H9 (cell line): ENCODE results near the gene NUDT16L1. TPM values are rescaled to one million over a fixed set of nuclear protein-coding genes. Genes with fewer than 3 reads are reported as not detected.
A peak's percentile ranks its signal among the peaks of the same experiment; 100 is the strongest.

Experiments used
- DNase-seq: peaks from one replicate; pipeline ENCODE4 v3.0.0-alpha.2; 2017
- H2AFZ ChIP-seq: one replicate; pipeline ENCODE4 v1.6.1; 2013; ENCODE audit warnings: mild to moderate bottlenecking, low read length, control low read depth, moderate library complexity
- H2AK5ac ChIP-seq: 2 replicates; pipeline ENCODE4 v1.6.1; 2013; ENCODE audit warnings: low read length, control low read depth, mixed read lengths; ENCODE audit not compliant: insufficient read length
- H2BK120ac ChIP-seq: one replicate; pipeline ENCODE4 v1.6.1; 2013; ENCODE audit warnings: low read depth, mild to moderate bottlenecking, low read length, control low read depth, inconsistent platforms; ENCODE audit not compliant: poor library complexity, severe bottlenecking
- H2BK12ac ChIP-seq: 2 replicates; pipeline ENCODE4 v1.6.1; 2013; ENCODE audit warnings: low read length, control low read depth, mixed read lengths, low read depth; ENCODE audit not compliant: insufficient read length
- H2BK15ac ChIP-seq: 2 replicates; pipeline ENCODE4 v1.6.1; 2013; ENCODE audit warnings: low read depth, low read length, control low read depth
- H2BK20ac ChIP-seq: one replicate; pipeline ENCODE4 v1.6.1; 2013; ENCODE audit warnings: low read depth, mild to moderate bottlenecking, low read length, control low read depth, inconsistent platforms; ENCODE audit not compliant: poor library complexity, severe bottlenecking
- H2BK5ac ChIP-seq: 2 replicates; pipeline ENCODE4 v1.6.1; 2013; ENCODE audit warnings: low read length, control low read depth, mixed read lengths; ENCODE audit not compliant: insufficient read length
- H3K14ac ChIP-seq: 2 replicates; pipeline ENCODE4 v1.6.1; 2013; ENCODE audit warnings: low read length, control low read depth; ENCODE audit not compliant: insufficient read depth
- H3K18ac ChIP-seq: 2 replicates; pipeline ENCODE4 v1.6.1; 2013; ENCODE audit warnings: low read depth, mild to moderate bottlenecking, mixed read lengths, low read length, control low read depth; ENCODE audit not compliant: insufficient read length
- H3K23ac ChIP-seq: 2 replicates; pipeline ENCODE4 v1.6.1; 2013; ENCODE audit warnings: low read length, control low read depth, mixed read lengths, low read depth; ENCODE audit not compliant: insufficient read length
- H3K23me2 ChIP-seq: 2 replicates; pipeline ENCODE4 v1.6.1; 2013; ENCODE audit warnings: low read depth, mild to moderate bottlenecking, mixed read lengths, low read length, control low read depth; ENCODE audit not compliant: insufficient read length, poor library complexity, severe bottlenecking
- H3K27ac ChIP-seq: 2 replicates; pipeline ENCODE4 v1.5.1; 2013; ENCODE audit warnings: low read length, control low read depth, mixed read lengths, low read depth; ENCODE audit not compliant: insufficient read length
- H3K27me3 ChIP-seq: 2 replicates; pipeline ENCODE4 v1.6.1; 2013; ENCODE audit warnings: low read length, control low read depth, inconsistent platforms; ENCODE audit not compliant: insufficient read depth
- H3K4ac ChIP-seq: 2 replicates; pipeline ENCODE4 v1.6.1; 2013; ENCODE audit warnings: low read depth, mild to moderate bottlenecking, control low read depth, inconsistent platforms, low read length, moderate library complexity
- H3K4me1 ChIP-seq: 2 replicates; pipeline ENCODE4 v1.6.1; 2013; ENCODE audit warnings: low read length, control low read depth, inconsistent platforms; ENCODE audit not compliant: insufficient read depth
- H3K4me2 ChIP-seq: 2 replicates; pipeline ENCODE4 v1.6.1; 2013; ENCODE audit warnings: low read length, control low read depth, mixed read lengths; ENCODE audit not compliant: insufficient read length, insufficient read depth
- H3K56ac ChIP-seq: 2 replicates; pipeline ENCODE4 v1.6.1; 2013; ENCODE audit warnings: low read depth, mild to moderate bottlenecking, mixed read lengths, low read length, control low read depth; ENCODE audit not compliant: insufficient read length
- H3K79me1 ChIP-seq: 2 replicates; pipeline ENCODE4 v1.6.1; 2013; ENCODE audit warnings: low read depth, mild to moderate bottlenecking, moderate library complexity, low read length, control low read depth, inconsistent platforms; ENCODE audit not compliant: insufficient read depth, poor library complexity, severe bottlenecking
- H3K79me2 ChIP-seq: 2 replicates; pipeline ENCODE4 v1.6.1; 2013; ENCODE audit warnings: low read length, control low read depth, inconsistent platforms; ENCODE audit not compliant: insufficient read depth
- H3K9ac ChIP-seq: 2 replicates; pipeline ENCODE4 v1.6.1; 2013; ENCODE audit warnings: low read length, control low read depth, mixed read lengths; ENCODE audit not compliant: insufficient read length; ENCODE audit errors: extremely low read depth
- H3K9me3 ChIP-seq: one replicate; pipeline ENCODE4 v1.6.1; 2013; ENCODE audit warnings: low read depth, low read length, inconsistent platforms; ENCODE audit not compliant: control insufficient read depth
- H3T11ph ChIP-seq: one replicate; pipeline ENCODE4 v1.6.1; 2013; ENCODE audit warnings: mild to moderate bottlenecking, low read length, control low read depth, inconsistent platforms
- H4K20me1 ChIP-seq: one replicate; pipeline ENCODE4 v1.6.1; 2013; ENCODE audit not compliant: control insufficient read depth, insufficient read length, insufficient read depth
- H4K5ac ChIP-seq: 2 replicates; pipeline ENCODE4 v1.6.1; 2013; ENCODE audit warnings: low read depth, mild to moderate bottlenecking, mixed read lengths, low read length, control low read depth; ENCODE audit not compliant: insufficient read length
- H4K8ac ChIP-seq: replicated peaks from 2 replicates; pipeline ENCODE4 v1.6.1; 2013; ENCODE audit warnings: low read length, control low read depth, mixed read lengths, low read depth; ENCODE audit not compliant: insufficient read length
- H4K91ac ChIP-seq: 2 replicates; pipeline ENCODE4 v1.6.1; 2013; ENCODE audit warnings: low read depth, mild to moderate bottlenecking, moderate library complexity, mixed read lengths, low read length, control low read depth; ENCODE audit not compliant: insufficient read length
- H3K27ac Mint-ChIP-seq, 3 experiments: 2 replicates in 2 of 3; 3 replicates in 1 of 3; pipeline ENCODE4 v1.8.0; 2020 to 2021; ENCODE audit warnings: mixed read lengths in 3 of 3, mild to moderate bottlenecking in 1 of 3, moderate library complexity in 1 of 3
- H3K27me3 Mint-ChIP-seq: 2 replicates; pipeline ENCODE4 v1.8.0; 2021; ENCODE audit warnings: low read depth, mild to moderate bottlenecking, moderate library complexity, mixed read lengths
- H3K36me3 Mint-ChIP-seq, 3 experiments: 2 replicates in 2 of 3; 3 replicates in 1 of 3; pipeline ENCODE4 v1.8.0; 2020 to 2021; ENCODE audit warnings: low read depth in 3 of 3, mixed read lengths in 3 of 3; ENCODE audit not compliant: insufficient read depth in 1 of 3
- H3K4me1 Mint-ChIP-seq, 2 experiments: 2 replicates each; pipeline ENCODE4 v1.8.0; 2020; ENCODE audit warnings: mixed read lengths in 2 of 2
- H3K4me3 Mint-ChIP-seq, 2 experiments: 2 replicates in 1 of 2; 3 replicates in 1 of 2; pipeline ENCODE4 v1.8.0; 2020 to 2021; ENCODE audit warnings: mild to moderate bottlenecking in 2 of 2, mixed read lengths in 2 of 2, moderate library complexity in 1 of 2
- H3K9me3 Mint-ChIP-seq, 2 experiments: 2 replicates in 1 of 2; 3 replicates in 1 of 2; pipeline ENCODE4 v1.8.0; 2020; ENCODE audit warnings: mild to moderate bottlenecking in 2 of 2, mixed read lengths in 2 of 2, moderate library complexity in 1 of 2
- CTCF ChIP-seq: fragments of 200-600 bp; sonication (generic); conservative IDR thresholded peaks from 3 replicates; pipeline ENCODE4 v1.8.0; 2021; ENCODE audit warnings: antibody characterized with exemption, mild to moderate bottlenecking
- WGBS: extraction: QIAGEN DNeasy Blood & Tissue Kit; methylation state at CpG from one replicate; pipeline ENCODE4 v1.1.7; 2013; ENCODE audit warnings: missing lambda C conversion rate, low lambda C conversion rate, mixed read lengths; ENCODE audit not compliant: insufficient read length; ENCODE audit errors: extremely low coverage; 5-methylcytosine and 5-hydroxymethylcytosine counted together
- total RNA-seq: library from RNA; stranded (reverse); gene quantifications from 2 replicates; pipeline ENCODE4 v1.2.1, GENCODE V29; 2021

The NUDT16L1 gene
- total RNA-seq, 1 experiment from 2014 or later = 49.4 TPM

DNA sequence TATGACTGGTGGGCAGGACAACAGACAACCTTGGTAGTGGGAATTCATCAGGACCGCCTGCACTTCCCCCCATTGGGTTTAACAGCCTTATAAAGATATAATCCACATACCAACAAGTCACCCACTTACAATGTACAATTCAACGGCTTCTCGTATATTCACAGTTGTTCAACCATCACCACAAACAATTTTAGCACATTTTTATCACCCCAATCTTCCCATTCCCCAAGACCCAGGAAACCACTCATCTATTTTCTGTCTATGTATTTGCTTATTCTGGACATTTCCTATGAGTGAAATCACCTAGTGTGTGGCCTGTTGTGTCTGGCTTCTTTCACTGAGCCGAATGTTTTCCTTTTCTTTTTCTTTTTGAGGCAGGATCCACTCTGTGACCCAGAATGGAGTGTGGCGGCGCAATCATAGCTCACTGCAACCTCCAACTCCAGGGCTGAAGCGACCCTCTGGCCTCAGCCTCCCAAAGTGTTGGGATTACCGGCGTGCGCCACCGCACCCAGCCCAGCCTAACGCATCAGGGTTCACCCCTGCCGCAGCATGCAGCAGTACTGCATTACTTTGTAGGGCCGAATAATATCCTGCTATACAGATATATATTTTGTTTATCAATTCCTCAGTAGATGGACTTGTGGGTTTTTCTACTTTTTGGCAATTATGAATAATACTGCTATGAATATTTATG is 29.9 kb downstream of the NUDT16L1 start:
- Mint-ChIP-seq H3K36me3 (peaks cover 8 to 43% (median 36%) of the 10 kb centered on the region in 3 experiments; a peak in 6 of 7 replicates), H3K9me3 (no peaks in the 10 kb centered on the region), H3K27me3 (no peaks in the 10 kb centered on the region), H3K27ac (peak overlapping the region in 1 of 3 experiments; percentile 22; a peak in 3 of 7 replicates), H3K4me3 (no peak overlapping the region), H3K4me1 (peaks cover 4 to 13% of the 10 kb centered on the region in 2 experiments)
- no peak overlapping the region for H2BK12ac ChIP-seq
- no peak overlapping the region for H2AK5ac ChIP-seq
- no peaks in the 10 kb centered on the region for H3K79me2 ChIP-seq
- no peak overlapping the region for H3K18ac ChIP-seq
- H4K20me1 ChIP-seq = no peaks in the 10 kb centered on the region
- WGBS = no CpG with 5 or more reads among the region's 14 CpGs
- no peak overlapping the region for H3K56ac ChIP-seq
- no peak overlapping the region for H3K27ac ChIP-seq
- no peak overlapping the region for H3K9ac ChIP-seq
- no peak overlapping the region for H2AFZ ChIP-seq
- H3K14ac ChIP-seq = no peak overlapping the region
- H4K8ac ChIP-seq = no peak overlapping the region
- no peak overlapping the region for H3T11ph ChIP-seq
- no peak overlapping the region for H4K91ac ChIP-seq
- no peak overlapping the region for H4K5ac ChIP-seq
- no peak overlapping the region for H2BK15ac ChIP-seq
- no peak overlapping the region for H3K4me2 ChIP-seq
- no peak overlapping the region for H3K4ac ChIP-seq
- H2BK20ac ChIP-seq = no peak overlapping the region
- TF ChIP-seq CTCF = no peak
- DNase-seq = no peak
- no peak overlapping the region for H2BK5ac ChIP-seq
- H3K4me1 ChIP-seq = peaks cover 3% of the 10 kb centered on the region; the same call in 1 of the 2 replicates
- H2BK120ac ChIP-seq = no peak overlapping the region
- H3K27me3 ChIP-seq = no peaks in the 10 kb centered on the region
- no peak overlapping the region for H3K23ac ChIP-seq
- no peaks in the 10 kb centered on the region for H3K9me3 ChIP-seq
- no peaks in the 10 kb centered on the region for H3K79me1 ChIP-seq
- no peaks in the 10 kb centered on the region for H3K23me2 ChIP-seq
